ENCODE measurements around the gene SLC22A7. TPM values are rescaled to one million over a fixed set of nuclear protein-coding genes. Genes with fewer than 3 reads are reported as not detected.

SLC22A7 gene
- total RNA-seq, 1 experiment from 2014 or later: not detected

DNA sequence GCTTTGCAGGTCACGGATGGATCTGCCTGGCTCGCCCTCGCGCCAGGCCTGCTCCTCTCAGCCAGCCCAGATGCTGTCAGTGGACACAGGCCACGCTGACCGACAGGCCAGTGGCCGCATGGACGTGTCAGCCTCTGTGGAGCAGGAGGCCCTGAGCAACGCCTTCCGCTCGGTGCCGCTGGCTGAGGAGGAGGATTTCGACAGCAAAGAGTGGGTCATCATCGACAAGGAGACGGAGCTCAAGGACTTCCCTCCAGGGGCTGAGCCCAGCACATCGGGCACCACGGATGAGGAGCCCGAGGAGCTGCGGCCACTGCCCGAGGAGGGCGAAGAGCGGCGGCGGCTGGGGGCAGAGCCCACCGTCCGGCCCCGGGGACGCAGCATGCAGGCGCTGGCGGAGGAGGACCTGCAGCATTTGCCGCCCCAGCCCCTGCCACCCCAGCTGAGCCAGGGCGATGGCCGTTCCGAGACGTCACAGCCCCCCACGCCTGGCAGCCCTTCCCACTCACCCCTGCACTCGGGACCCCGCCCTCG lies 35.2 kb upstream of the SLC22A7 start:
- Mint-ChIP-seq H3K4me3 (no peak overlapping the region; a peak in 1 of 5 replicates), H3K4me1 (peaks cover 18 to 25% of the 10 kb centered on the region in 2 experiments), H3K36me3 (ENCODE audit: insufficient read depth in 1 of 3, low read depth in 3 of 3) (no peaks in the 10 kb centered on the region; a peak in 1 of 7 replicates), H3K27ac (no peak overlapping the region), H3K9me3 (no peaks in the 10 kb centered on the region; a peak in 1 of 5 replicates), H3K27me3 (ENCODE audit: low read depth) (peaks cover 6% of the 10 kb centered on the region)
- Histone ChIP-seq H4K91ac (ENCODE audit: insufficient read length, low read depth, low read length) (no peak overlapping the region), H3K23me2 (ENCODE audit: insufficient read length, low read depth, low read length, poor library complexity, severe bottlenecking) (no peaks in the 10 kb centered on the region), H3K79me2 (ENCODE audit: insufficient read depth, low read length) (no peaks in the 10 kb centered on the region), H3K9me3 (ENCODE audit: control insufficient read depth, low read depth, low read length) (no peaks in the 10 kb centered on the region), H3K27me3 (ENCODE audit: insufficient read depth, low read length) (no peaks in the 10 kb centered on the region), H3K79me1 (ENCODE audit: insufficient read depth, low read depth, low read length, poor library complexity, severe bottlenecking) (no peaks in the 10 kb centered on the region), H3K4me1 (ENCODE audit: insufficient read depth, low read length) (peaks cover 5% of the 10 kb centered on the region; the same call in 1 of the 2 replicates), H3K9ac (ENCODE audit: extremely low read depth, insufficient read length, low read length) (no peak overlapping the region), H2BK12ac (ENCODE audit: insufficient read length, low read depth, low read length) (no peak overlapping the region), H3K23ac (ENCODE audit: insufficient read length, low read depth, low read length) (no peak overlapping the region), H4K8ac (replicated peaks; ENCODE audit: insufficient read length, low read depth, low read length) (no peak overlapping the region), H2BK120ac (ENCODE audit: low read depth, low read length, poor library complexity, severe bottlenecking) (no peak overlapping the region), H2BK15ac (ENCODE audit: low read depth, low read length) (no peak overlapping the region), H2BK5ac (ENCODE audit: insufficient read length, low read length) (no peak overlapping the region), H3K14ac (ENCODE audit: insufficient read depth, low read length) (no peak overlapping the region), H2AFZ (ENCODE audit: low read length) (no peak overlapping the region), H3K18ac (ENCODE audit: insufficient read length, low read depth, low read length) (no peak overlapping the region), H2BK20ac (ENCODE audit: low read depth, low read length, poor library complexity, severe bottlenecking) (no peak overlapping the region), H4K5ac (ENCODE audit: insufficient read length, low read depth, low read length) (no peak overlapping the region), H2AK5ac (ENCODE audit: insufficient read length, low read length) (no peak overlapping the region), H4K20me1 (ENCODE audit: control insufficient read depth, insufficient read depth, insufficient read length) (no peaks in the 10 kb centered on the region), H3T11ph (ENCODE audit: low read length) (no peak overlapping the region), H3K27ac (ENCODE audit: insufficient read length, low read depth, low read length) (no peak overlapping the region), H3K4me2 (ENCODE audit: insufficient read depth, insufficient read length, low read length) (no peak overlapping the region), H3K56ac (ENCODE audit: insufficient read length, low read depth, low read length) (no peak overlapping the region), H3K4ac (ENCODE audit: low read depth, low read length) (no peak overlapping the region)
- WGBS (ENCODE audit: extremely low coverage, insufficient read length, low lambda C conversion rate): no CpG with 5 or more reads among the region's 39 CpGs
- TF ChIP-seq, protein P1, sequence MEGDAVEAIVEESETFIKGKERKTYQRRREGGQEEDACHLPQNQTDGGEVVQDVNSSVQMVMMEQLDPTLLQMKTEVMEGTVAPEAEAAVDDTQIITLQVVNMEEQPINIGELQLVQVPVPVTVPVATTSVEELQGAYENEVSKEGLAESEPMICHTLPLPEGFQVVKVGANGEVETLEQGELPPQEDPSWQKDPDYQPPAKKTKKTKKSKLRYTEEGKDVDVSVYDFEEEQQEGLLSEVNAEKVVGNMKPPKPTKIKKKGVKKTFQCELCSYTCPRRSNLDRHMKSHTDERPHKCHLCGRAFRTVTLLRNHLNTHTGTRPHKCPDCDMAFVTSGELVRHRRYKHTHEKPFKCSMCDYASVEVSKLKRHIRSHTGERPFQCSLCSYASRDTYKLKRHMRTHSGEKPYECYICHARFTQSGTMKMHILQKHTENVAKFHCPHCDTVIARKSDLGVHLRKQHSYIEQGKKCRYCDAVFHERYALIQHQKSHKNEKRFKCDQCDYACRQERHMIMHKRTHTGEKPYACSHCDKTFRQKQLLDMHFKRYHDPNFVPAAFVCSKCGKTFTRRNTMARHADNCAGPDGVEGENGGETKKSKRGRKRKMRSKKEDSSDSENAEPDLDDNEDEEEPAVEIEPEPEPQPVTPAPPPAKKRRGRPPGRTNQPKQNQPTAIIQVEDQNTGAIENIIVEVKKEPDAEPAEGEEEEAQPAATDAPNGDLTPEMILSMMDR (conservative IDR thresholded peaks at IDR 0.05): no peak
- no peak for DNase-seq

Data from H9 (cell line).